GM19438 (cell line): Measurements from ENCODE around the gene CLDN5.

Experiments used
- ATAC-seq: cut with Tn5 transposase; IDR thresholded peaks from one replicate; pipeline ENCODE4 v1.9.1; 2021; ENCODE audit warnings: low read depth; ENCODE audit not compliant: unreplicated experiment

Gene CLDN5

GRCh38 chr22:19488285-19488684 is 35.9 kb downstream of the CLDN5 start:
- no peak for ATAC-seq

GRCh38 chr22:19483481-19484244 is 40.5 kb downstream of the CLDN5 start:
- ATAC-seq: no peak

- no peak for ATAC-seq
Measured at GRCh38 chr22:19482297-19482696, 41.9 kb downstream of the CLDN5 start.

- ATAC-seq: no peak
Measured at GRCh38 chr22:19480789-19481188, 43.4 kb downstream of the CLDN5 start.

- ATAC-seq: no peak
Measured at GRCh38 chr22:19480173-19480568, 44.0 kb downstream of the CLDN5 start.

- ATAC-seq: peak; percentile 79
Measured at GRCh38 chr22:19479355-19480172, 44.6 kb downstream of the CLDN5 start, which contains the start of gene CDC45. CDC45 (plus strand) TSS chr22:19479920; CDS start chr22:19479969, 49 bp downstream.

- ATAC-seq: peak; percentile 46
Measured at GRCh38 chr22:19478901-19479354, 45.3 kb downstream of the CLDN5 start, which contains the start of gene UFD1. UFD1 (minus strand) TSS chr22:19479193; CDS start chr22:19479085, 108 bp downstream.

GRCh38 chr22:19478045-19478900 is 45.9 kb downstream of the CLDN5 start:
- no peak for ATAC-seq

- ATAC-seq: no peak
Measured at GRCh38 chr22:19477321-19478044, 46.7 kb downstream of the CLDN5 start.

- no peak for ATAC-seq
Measured at GRCh38 chr22:19476023-19476422, 48.2 kb downstream of the CLDN5 start.

- ATAC-seq: no peak
Measured at GRCh38 chr22:19473578-19473977, 50.6 kb downstream of the CLDN5 start.
